GM19438 (cell line): ENCODE measurements around the gene TEKT5.
"Not testable (repeated sequence)": the region's sequence is repeated elsewhere in the genome, so short reads cannot be mapped to it uniquely, and the experiment has no call there.

ENCODE experiments used
- ATAC-seq: cut with Tn5 transposase; IDR thresholded peaks from one replicate; pipeline ENCODE4 v1.9.1; 2021; ENCODE audit warnings: low read depth; ENCODE audit not compliant: unreplicated experiment

The TEKT5 gene

DNA sequence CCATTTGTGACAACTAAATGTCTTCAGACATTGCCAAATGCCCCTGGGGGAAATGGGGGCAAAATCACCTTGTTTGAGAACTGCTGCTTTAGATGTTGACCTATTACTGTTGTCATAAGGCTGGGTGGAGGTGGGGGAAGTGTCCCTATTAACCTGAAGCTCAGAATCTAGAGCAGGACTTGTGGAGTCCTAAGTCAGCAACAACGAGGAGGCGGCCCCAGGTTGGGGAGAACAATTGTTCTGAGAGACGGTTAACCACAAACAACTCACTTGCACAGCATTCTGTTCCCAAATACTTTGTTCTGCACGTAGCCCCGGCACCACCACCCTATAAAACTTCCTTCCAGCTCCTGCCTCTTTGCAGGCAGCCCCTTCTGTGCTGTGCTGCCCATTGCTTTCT, 32.5 kb downstream of the TEKT5 start:
- no peak for ATAC-seq

DNA sequence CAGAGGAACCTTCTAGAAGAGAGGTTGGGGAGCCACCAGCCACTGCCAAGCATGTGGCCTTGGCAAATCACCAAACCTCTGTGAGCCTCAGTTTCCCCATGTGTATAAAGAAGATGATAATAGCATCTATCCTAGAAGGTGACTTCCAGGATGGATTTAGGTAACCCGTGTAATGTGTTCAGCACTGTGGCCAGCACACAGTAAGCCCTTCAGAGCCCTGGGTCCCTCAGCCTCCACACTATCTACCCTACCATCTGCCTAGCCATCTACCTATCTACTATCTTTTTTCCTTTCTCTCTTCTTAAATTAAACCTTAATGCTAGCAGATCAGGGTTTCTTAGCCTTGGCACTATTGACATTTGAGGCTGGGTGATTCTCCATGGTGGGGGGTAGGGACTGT, 33.0 kb downstream of the TEKT5 start:
- ATAC-seq = no peak

DNA sequence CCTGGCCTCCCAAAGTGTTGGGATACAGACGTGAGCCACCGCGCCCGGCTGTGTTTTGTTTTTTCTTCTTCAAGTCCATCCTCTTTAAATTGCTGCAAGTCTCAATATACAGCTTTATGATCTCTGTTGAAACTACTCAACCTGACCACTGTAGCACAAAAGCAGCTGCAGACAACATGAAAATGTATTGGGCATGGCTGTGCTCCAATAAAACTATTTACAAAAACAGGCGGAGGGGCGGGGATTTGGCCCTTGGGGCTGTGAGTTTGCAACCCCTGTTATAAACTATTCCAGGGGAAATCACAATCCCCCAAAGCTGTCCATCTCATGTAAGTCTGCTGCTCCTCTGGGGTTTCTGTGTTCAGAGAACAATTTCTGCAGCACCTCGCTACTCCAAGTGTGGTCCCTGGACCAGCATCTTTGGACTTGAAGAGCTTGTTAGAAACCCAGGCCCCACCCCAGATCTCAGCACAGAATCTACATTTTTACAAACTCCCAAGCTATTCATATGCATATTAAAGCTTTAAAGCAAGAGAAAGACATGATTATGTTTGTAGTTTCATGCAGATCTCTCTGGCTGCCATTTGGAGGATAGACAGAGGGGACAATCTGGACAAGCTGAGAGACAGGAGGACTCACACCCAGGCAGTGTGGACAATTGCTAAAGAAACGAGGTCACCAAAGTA, 33.6 kb downstream of the TEKT5 start:
- no peak for ATAC-seq

GRCh38 chr16:10658943-10659342, 35.8 kb downstream of the TEKT5 start:
- no peak for ATAC-seq

- ATAC-seq = no peak
Observed at GRCh38 chr16:10657925-10658324, 36.8 kb downstream of the TEKT5 start.

DNA sequence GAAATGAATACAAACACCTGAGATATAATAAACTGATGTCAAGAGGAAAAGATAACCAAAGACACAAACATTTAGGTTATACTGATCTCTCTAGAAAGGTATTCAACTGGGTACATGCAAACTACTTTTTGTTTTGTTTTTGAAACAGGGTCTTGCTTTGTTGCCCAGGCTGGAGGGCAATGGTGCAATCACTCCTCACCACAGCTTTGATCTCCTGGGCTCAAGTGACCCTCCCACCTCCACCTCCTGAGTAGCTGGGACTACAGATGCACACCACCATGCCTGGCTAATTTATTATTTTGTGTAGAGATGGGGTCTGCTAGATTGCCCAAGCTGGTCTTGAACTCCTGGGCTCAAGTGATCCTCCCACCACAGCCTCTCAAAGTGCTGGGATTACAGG, 38.1 kb downstream of the TEKT5 start:
- ATAC-seq = no peak

DNA sequence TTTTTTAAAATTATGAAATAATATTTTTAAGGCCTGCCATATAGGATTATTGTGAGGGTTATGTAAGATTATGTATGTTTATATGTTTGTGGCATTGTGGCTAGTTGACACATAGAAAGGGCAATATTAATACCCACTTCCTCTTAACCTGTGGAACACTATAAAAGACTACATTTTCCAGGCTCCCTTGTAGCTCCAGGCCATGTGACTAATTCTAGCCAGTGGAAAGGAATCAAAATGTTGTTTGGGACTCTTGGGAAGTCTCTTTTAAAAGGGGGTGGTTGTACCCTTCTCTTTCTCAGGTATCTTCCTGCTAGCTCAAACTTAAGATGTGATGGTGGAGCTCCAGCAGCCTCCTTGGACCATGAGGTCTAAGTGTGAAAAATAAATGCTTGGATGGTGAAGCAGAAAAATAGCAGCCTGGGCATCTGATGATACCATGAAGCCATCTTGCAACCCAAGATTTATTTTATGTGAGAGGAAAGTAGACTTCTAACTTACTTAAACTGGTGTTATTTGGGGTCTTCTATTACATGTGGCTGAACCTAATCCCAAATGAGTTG, 39.2 kb downstream of the TEKT5 start:
- ATAC-seq = no peak

DNA sequence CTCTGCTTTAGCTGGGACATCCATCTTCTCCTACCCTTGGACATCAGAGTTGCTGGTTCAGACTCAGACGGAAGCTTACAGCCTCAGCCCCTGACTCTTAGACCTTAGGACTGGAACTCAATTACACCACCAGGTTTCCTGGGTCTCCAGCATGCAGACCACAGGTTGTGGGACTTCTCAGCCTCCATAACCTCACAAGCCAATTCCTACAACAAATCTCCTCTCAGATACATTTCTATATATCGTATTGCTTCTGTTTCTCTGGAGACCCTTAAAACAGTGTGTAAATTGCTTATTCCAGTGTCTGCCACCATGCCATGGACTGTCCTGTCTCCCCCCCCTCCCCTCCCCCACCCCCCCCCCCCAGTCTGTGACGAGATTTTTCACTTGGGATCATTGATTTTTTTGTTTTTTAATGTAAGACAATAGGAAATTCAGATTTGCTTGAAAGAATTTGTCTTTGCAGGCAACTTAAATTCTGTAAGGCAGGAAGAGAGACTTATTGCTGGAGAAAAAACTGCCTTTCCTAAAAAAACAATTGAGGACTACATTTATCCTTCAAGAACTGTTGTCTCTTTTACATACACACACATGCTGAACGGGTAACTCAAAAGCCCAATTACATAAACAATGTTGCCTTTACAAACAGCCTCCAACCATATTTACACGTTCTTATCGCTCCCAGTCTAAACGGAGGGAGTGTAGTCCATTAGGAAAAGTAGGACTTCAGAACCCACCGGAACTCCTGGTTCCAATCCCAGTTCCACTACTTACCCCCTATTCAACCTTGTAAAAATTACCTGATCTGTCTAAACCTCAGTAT, 39.9 kb downstream of the TEKT5 start:
- ATAC-seq = no peak

DNA sequence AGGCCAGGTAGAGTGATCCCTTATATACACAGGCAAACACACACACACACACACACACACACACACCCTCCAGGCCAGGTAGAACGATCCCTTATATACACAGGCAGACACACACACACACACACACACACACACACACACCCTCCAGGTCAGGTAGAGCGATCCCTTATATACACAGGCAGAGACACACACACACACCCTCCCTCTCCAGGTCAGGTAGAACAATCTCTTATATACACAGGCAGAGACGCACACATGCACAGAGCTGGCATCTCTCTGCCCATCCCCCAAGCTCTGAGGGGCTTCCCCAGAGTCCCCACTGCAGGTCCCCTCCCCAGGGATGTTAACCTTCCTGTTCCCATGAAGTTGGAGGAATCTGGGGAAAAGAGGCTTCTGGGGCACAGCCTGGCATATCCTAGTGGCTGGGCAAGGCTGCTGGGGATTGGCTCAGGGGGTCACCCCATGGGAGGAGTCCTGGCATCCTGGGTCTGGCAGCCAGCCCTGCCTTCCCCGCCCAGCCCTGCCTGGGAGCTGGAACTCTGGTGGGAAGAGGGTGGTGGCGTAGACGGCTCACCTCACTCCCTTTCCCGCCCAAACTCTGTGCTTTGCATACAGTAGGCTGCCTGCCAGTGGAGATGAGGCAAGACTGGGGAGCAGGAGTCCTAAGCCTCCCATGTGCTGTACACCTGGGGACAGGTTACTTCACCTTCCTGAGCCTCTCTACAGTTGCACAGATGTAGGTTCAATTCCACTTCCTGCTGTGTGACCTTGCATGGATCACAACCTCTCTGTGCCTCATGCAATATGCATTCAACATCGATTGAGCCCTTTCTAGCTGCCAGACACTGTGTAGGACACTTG, 41.8 kb downstream of the TEKT5 start:
- no peak for ATAC-seq

GRCh38 chr16:10649098-10649497, 45.6 kb downstream of the TEKT5 start:
- ATAC-seq = not testable (repeated sequence)

GRCh38 chr16:10647721-10648296, 46.9 kb downstream of the TEKT5 start:
- ATAC-seq = no peak

- no peak for ATAC-seq
Observed at GRCh38 chr16:10647264-10647720, 47.4 kb downstream of the TEKT5 start.

DNA sequence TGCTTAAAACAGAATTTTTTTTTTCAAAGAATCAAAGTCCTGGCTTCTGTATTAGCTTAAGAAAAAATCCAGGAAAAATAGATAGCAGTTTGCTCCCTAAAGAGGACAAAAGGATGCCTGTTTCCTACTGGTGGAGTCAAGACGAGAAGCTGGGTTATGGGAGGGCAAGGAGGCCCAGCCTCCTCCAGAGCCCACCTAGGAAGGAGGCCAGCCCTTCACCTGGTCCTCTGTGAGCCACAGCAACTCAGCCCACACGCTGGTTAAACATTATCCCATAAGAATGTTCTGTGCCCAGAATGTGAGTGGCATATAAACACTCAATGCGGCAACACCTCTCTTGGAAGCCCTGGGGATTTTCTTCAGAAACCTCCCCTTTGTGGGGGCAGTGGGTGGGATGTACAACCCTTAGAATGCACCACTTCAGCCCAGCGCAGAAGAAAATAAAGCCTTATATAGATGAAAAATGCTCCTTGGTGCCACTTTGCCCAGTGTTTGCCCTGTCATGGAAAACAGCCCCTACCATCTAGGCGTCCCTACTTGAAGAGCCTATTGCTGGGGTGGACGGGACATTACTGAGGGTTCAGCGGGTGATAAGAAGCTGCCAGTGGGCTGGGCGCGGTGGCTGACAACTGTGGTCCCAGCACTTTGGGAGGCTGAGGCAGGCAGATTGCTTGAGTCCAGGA, 48.0 kb downstream of the TEKT5 start:
- ATAC-seq = no peak

DNA sequence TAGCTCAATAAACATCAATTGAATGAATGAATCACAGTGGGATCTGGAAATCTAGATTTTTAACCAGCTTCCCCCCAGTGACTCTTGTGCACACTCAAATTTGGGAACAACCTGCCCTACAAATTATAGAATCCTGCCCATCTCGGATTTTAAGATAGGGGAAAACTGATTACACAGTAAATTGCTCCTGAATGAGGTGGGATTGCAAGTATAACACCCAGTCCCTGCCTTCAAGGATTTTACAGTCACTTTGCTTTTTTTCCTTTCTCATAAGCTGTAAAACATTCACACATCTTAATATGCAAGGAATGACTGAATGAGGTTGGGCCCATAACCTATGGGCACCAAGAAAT, 48.5 kb downstream of the TEKT5 start:
- ATAC-seq = no peak

GRCh38 chr16:10644092-10644491, 50.6 kb downstream of the TEKT5 start:
- ATAC-seq = no peak

DNA sequence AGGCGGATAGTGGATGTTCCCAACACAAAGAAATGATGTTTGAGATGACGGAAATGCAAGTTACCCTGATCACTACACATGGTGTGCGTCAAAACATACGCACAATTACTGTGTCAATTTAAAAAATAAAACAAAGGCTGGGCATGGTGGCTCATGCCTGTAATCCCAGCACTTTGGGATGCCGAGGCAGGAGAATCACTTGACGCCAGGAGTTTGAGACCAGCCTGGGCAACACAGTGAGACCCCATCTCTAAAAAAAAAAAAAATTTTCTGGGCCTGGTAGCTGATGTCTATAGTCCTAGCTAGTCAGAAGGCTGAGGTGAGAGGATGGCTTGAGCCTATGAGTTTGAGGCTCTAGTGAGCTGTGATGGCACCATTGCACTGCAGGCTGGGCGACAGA, 51.8 kb downstream of the TEKT5 start:
- ATAC-seq = no peak

DNA sequence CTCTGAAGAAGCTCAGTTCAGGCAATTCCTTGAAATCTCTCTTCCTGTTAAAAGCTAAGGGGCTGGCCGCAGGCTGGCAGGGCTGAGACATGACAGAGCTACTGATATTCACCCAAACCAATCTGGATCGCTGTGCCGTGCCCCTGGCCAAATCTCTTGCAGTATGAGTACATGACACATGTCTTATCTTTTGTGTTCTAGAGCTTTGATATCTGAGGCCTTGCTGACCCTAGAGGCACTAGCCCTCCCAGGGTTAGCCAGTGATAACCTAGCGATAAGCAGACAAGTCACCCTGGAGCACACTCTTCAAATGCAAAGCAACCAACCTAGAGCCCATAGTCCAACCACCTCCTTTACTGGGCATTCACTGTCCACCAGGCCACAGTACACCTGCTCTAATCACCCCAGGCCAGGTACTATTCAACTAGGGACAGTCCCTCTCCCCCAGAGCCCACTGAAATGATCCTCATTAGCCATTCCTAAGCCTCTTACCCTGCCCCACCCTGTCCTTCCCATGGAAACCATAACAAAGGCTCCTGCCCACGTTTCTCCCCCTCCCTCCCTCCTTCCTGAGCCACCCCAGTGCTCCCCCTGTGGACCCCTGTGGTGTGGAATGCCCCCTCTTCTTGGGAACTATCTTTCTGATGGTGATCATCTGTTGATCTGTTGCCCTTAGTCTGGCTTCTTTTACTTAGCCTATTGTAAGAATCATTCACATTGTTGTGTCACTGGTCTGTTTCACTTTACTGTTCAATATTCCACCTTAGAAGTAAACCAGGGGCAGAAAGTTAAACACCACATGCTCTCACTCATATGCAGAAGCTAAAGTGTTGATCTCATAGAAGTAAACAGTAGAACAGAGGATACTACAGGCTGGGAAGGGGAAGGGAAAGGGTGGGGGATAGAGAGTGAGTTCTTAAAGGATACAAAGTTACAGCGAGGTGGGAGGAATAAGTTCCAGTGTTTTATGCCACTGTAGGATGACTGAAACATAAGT, 52.5 kb downstream of the TEKT5 start:
- ATAC-seq = no peak

DNA sequence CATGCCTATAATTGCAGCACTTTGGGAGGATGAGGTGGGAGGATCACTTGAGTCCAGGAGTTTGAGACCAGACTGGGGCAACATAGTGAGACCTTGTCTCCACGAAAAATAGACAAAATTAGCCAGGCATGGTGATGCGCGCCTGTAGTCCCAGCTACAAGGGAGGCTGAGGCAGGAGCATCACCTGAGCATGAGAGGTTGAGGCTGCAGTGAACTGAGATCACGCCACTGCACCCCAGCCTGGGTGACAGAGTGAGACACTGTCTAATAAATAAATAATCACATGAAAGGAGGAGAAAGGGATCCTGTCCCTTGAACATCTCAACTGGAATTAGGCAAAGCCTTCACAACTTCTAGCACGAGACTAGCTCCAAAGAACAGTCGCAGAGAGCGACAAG, 53.2 kb downstream of the TEKT5 start:
- no peak for ATAC-seq

DNA sequence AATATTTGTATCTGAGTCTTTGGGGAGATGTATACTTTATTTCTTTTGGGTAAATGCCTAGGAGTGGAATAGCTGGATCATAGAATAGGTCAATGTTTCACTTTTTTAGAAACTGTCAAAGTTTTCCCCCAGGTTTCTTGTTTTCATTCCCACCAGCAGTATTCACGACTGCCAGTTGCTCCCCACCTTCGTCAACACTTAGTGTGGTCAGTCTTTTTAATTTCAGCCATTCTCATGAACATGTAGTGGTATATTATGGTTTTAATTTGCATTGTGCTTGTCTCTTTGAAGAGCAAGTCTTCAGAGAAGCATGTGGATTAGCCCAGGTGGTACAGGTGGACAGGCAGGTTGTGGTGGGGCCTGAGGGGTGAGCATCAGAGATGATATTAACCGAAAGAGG, 53.8 kb downstream of the TEKT5 start:
- ATAC-seq = no peak
